NB4 (cell line): ENCODE results near the gene PNMA8A.

ENCODE experiments used
- MAX ChIP-seq: IDR thresholded peaks from 2 replicates; pipeline ENCODE4 v1.6.1; 2011; ENCODE audit warnings: low read depth, low read length
- TF ChIP-seq, protein P1 (sequence below): IDR thresholded peaks from one replicate; pipeline ENCODE4 v1.5.1; 2012; ENCODE audit warnings: low read depth, low read length

DNA sequence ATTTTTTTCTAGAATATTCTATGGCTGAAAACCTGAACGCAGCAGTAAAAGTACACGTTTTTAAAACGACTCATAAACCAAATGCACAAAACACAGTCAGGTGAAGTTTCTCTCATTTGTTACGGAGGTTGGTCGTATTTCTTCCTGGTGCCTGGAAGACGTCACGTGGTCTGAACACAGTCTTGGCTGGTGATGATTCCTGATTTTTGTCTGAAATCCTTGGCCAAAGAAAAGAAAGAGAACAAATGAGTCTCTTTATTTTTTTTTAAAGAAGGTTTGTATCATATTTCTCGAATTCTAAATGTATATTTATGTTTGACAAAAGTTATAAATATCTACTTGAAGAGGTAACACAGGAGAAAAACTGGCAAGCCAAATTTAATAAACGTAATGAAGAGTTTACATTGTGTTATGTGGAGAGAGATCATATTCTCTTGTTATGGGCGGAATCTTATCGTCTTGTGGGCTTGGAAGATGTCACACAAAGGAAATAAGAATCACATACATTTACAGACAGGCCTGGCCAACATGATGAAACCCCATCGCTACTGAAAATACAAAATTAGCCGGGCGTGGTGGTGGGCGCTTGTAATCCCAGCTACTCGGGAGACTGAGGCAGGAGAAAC is 10.0 kb upstream of the PNMA8A start:
- TF ChIP-seq, protein P1, sequence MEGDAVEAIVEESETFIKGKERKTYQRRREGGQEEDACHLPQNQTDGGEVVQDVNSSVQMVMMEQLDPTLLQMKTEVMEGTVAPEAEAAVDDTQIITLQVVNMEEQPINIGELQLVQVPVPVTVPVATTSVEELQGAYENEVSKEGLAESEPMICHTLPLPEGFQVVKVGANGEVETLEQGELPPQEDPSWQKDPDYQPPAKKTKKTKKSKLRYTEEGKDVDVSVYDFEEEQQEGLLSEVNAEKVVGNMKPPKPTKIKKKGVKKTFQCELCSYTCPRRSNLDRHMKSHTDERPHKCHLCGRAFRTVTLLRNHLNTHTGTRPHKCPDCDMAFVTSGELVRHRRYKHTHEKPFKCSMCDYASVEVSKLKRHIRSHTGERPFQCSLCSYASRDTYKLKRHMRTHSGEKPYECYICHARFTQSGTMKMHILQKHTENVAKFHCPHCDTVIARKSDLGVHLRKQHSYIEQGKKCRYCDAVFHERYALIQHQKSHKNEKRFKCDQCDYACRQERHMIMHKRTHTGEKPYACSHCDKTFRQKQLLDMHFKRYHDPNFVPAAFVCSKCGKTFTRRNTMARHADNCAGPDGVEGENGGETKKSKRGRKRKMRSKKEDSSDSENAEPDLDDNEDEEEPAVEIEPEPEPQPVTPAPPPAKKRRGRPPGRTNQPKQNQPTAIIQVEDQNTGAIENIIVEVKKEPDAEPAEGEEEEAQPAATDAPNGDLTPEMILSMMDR, result no peak
- TF ChIP-seq MAX, result no peak
